Stimulated activated CD4-positive, alpha-beta T cell treated with anti-CD3 and anti-CD28 coated beads, Interleukin-12 subunit alpha, Interleukin-12 subunit beta, amount 100 ng/mL, for 4 hours (primary cell): Measurements from ENCODE around the gene DHRS13.
A peak's percentile ranks its signal among the peaks of the same experiment; 100 is the strongest.
"Not testable (repeated sequence)": the region's sequence is repeated elsewhere in the genome, so short reads cannot be mapped to it uniquely, and the experiment has no call there.

Experiments used
- DNase-seq: peaks from one replicate; pipeline ENCODE4 v3.0.0-alpha.2; 2020

Gene DHRS13

DNA sequence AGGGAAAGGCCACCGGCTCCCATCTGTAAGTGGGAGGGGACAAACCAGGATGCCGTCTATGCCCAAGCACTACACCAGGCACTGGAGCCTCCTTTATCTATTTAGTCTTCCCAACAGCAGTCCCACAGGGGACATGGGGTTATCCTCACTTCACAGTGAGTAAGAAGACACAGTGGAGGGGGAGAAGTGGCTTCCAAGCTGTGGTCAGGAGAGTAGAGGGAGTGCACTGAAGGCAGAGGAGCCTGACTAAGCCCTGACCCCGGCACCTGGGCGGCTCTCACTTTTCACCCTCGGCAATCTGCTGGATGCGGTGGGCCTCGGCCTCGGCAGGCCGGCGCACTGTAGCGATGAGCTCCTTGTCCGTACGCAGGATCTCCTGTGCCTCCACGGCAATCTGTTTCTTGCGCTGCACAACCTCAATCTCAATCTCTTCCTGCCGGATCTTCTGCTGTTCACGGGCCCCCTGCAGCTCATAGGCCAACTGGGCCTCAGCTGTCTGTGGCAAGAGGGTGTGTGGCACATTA lies 21.3 kb downstream of the DHRS13 start:
- DNase-seq = no peak

DNA sequence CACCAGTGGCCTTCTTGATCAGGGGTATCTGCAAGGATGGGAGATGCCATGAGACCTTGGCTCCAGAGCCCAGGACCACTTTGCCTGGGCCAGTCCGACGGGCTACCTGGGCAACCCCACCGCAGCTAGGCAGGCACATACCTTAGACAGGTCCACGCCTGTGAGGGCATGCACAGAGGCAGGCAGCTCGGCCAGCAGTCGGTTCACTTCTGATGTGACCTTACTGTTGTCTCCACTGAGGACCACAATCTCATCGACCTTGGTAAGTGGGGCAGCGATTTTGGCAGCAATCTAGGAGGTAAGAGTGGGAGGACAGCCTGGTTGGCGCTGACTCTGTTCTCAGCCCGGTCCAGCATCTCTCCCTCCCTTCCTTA lies 22.3 kb downstream of the DHRS13 start:
- DNase-seq = no peak

GRCh38 chr17:28879886-28880571 lies 22.9 kb downstream of the DHRS13 start:
- no peak for DNase-seq

GRCh38 chr17:28878981-28879380 lies 23.9 kb downstream of the DHRS13 start:
- DNase-seq = no peak

DNA sequence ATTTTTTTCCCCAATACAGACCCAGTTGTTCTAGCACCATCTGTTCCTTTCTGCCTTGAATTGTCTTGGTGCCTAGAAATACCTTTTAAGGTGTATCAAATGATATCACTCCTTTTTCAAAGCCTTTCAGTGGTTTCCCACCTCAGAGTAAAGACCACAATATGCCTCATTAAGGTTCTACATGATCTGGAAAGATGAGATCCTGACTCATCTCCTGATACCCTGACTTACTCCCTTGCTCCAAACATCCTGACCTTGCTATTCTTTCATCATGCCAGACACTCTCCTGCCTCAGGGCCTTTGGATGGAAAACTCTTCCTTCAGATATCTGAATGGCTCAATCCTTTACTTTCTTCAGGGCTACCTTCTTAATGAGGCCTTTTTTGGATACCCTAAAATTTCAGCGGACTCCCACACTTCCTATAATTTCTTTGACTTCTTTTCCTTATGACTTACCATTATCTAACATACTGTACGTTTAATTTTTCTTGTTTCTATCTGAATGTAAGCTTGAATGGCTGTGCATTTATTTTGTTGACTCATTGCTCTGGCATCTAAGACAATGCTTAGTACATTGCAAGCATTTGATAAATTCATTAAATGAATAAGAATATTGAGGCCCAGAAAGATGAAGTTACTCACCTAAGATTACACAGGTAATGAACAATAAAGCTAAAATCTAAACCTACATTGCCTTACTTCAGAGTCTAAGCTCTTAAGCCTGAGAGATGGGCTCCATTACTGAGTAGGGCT lies 24.5 kb downstream of the DHRS13 start:
- DNase-seq = no peak

DNA sequence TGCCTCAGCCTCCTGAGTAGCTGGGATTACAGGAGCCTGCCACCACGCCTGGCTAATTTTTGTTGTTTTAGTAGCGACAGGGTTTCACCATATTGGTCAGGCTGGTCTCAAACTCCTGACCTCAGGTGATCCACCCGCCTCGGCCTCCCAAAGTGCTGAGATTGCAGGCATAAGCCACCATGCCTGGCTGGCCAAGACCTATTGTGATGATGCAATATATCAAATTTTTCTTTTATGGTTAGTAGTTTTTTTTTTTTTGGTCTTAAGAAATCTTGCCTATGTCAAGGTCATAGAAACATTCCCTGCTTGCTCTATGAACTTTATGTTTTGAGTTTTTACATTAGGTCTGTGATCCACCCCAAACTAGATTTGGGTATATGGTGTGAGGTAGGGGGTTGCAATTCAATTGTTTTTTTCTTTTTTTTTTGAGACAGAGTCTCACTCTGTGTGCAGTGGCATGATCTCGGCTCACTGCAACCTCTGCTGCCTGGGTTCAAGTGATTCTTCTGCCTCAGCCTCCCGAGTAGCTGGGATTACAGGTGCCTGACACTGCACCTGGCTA lies 25.6 kb downstream of the DHRS13 start:
- DNase-seq = not testable (repeated sequence)

- DNase-seq = no peak
These were observed 26.9 kb downstream of the DHRS13 start for GRCh38 chr17:28875848-28876550.

- no peak for DNase-seq
These were observed 28.1 kb downstream of the DHRS13 start for GRCh38 chr17:28874750-28875149.

DNA sequence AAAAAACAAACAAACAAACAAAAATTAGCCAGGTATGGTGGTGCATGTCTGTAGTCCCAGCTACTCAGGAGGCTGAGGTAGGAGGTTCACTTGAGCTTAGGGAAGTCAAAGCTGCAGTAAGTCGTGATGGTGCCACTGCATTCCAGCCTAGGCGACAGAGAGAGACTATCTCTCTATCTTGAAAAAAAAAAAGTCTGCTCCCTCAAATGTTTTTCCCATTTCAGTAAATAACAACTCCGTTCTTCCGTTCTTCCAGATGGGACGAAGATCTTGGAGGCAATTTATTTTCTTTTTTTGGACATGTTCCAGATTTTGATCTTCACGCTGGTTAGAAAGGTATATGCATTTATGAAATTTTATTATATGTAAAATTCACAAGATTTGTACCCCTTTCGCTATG lies 29.0 kb downstream of the DHRS13 start:
- no peak for DNase-seq

- DNase-seq = peak; percentile 11
These were observed 31.8 kb downstream of the DHRS13 start for GRCh38 chr17:28871056-28871579.

DNA sequence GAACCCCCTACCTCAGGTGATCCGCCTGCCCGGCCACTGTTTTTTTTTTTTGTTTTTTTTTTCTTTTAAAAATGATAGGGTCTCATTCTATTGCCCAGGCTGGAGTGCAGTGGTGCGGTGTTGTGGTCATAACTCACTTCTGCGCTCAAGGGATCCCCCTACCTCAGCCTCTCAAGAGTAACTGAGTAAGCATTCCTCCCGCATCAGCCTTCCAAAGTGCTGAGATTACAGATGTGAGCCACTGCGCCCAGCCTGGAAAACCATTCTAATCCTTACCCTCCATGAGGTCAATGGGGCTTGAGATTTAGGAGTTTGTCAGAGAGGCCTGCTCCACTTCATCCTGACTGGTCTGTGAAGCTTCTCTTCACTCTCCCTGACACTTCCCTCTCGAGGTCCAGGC lies 35.6 kb downstream of the DHRS13 start:
- no peak for DNase-seq

DNA sequence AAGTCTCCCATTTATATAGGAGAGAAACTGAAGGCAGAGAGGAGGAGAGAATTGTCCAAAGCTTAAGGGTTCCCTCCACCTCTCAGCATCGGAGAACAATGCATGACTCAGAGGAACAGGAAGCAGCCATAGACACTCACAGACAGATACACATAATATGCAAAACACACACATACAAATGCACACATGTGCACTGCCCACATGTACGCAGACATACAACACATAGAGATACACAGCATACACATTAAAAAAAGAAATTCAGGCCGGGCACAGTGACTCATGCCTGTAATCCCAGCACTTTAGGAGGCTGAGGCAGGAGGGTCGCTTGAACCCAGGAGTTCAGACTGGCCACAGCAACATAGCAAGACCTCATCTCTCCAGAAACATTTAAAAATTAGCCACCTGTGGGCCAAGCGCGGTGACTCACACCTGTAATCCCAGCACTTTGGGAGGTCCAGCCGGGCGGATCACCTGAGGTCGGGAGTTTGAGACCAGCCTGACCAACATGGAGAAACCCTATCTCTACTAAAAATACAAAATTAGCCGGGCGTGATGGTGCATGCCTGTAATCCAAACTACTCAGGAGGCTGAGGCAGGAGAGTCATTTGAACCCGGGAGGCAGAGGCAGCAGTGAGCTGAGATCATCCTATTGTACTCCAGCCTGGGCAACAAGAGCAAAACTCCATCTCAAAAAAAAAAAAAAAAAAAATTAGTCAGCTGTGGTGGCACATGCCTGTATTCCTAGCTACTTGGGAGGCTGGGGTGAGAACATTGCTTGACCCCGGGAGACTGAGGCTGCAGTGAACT lies 36.7 kb downstream of the DHRS13 start:
- no peak for DNase-seq

- no peak for DNase-seq
These were observed 37.7 kb downstream of the DHRS13 start for GRCh38 chr17:28864991-28865849.

DNA sequence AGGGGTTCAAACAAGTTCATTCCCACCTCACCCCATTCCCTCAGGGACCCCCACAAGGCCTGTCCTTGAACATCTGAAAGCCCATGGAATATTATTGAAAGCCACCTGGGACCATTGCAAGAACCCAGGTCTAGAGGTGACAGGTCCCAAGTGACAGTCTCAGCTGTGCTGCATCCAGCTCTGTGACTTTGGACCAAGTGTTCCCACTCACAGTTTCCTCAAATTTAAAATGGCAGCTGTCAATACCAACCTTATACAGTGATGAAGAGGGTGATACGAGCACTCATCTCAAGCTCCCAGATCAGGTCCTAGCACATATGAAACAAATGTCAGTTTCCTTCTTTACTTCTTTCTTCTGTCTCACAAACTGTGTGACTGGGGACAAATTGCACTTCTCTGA lies 38.9 kb downstream of the DHRS13 start:
- no peak for DNase-seq

DNA sequence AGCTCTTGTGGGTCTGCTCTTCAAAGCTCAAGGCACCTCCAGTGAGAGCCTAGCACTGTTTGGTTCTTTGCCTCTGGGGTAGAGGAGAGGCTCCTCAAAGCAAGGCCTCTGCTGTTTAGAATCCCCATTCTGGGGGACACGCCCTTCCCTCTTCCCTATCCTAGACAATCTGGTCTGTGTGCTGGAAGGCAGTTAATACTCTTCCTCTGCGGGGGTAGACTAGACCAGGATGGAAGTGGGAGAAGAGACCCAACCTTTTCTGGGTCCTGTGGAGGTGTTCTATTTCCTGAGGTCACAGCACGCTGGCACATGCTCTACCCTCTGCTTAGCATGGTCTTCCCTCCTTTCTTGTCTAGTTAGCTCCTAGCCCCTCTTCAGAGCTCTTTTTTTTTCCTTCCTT lies 40.3 kb downstream of the DHRS13 start:
- DNase-seq = no peak

- no peak for DNase-seq
These were observed 41.3 kb downstream of the DHRS13 start for GRCh38 chr17:28861393-28862203.

DNA sequence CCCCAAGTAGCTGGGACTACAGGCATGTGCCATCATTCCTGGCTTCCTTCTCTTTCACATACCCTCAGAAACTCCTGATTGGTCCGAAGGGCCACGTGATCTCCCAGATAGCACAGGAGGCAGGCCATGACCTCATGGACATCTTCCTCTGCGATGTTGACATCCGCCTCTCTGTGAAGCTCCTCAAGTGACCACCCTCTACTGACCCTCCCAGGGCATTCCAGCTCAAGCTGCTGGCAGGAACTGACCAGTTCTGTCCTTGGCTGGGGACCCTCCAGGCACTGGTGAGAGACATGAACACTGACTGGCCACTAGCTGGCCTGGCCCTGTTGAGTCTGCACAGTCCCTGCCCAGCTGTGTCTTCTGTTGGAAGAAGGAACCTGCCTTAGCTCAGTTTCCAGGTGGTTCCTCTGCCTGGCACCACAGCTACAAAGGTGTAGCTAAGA lies 42.5 kb downstream of the DHRS13 start:
- DNase-seq = no peak

DNA sequence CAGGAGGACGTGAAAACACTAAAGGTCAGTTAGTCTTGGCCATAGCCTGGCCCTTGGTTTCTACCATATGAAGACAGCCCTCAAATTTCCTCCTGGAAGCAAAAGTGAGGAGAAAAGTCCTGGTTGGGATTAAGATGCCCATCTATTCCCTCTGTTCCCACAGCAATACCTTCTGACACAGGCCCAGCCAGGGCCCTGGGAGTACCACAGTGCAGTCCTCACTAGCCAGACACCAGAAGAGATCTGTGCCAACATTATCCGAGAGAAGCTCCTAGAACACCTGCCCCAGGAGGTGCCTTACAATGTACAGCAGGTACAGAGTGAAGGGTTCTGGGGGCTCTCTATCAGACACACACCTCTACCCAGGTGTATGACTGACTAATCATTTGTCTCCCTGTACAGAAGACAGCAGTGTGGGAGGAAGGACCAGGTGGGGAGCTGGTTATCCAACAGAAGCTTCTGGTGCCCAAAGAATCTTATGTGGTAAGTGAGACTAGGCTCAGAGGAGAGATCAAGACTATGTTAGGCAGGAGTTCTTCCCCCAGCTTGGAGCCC lies 44.0 kb downstream of the DHRS13 start:
- DNase-seq = no peak

DNA sequence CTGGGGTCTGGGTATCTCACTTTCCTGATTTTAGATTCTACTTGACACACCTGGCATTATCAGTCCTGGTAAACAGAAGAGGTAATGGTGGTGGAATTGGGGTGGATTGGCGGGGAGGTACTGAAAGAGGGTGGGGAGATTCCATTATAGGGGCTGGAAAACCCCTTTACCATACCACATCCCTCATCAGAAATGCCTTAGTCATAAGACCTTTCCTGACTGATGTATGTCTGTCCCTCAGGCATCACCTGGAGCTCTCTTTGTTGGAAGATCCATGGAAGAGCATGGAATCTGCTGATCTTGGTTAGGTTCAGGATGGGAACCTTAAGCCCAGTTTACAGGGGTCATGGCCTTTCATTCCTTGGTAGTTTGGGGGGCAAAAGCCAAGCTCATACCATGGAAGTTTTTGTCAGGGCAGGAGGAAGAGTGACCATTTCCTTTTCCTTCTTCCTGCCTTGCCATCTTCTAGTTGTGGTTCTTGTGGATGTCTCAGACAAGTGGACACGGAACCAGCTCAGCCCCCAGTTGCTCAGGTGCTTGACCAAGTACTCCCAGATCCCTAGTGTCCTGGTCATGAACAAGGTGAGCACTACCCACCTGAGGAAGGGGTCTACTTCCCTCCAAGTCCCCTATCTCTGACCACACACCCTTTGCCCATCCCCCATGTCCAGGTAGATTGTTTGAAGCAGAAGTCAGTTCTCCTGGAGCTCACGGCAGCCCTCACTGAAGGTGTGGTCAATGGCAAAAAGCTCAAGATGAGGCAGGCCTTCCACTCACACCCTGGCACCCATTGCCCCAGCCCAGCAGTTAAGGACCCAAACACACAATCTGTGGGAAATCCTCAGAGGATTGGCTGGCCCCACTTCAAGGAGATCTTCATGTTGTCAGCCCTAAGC lies 44.7 kb downstream of the DHRS13 start:
- DNase-seq = no peak
